GM19324 (cell line): ENCODE data around the gene BBX.

Source experiments
- ATAC-seq: cut with Tn5 transposase; IDR thresholded peaks from one replicate; pipeline ENCODE4 v1.9.1; 2021; ENCODE audit warnings: mild to moderate bottlenecking, moderate library complexity; ENCODE audit not compliant: unreplicated experiment, low FRiP score

Gene BBX

DNA sequence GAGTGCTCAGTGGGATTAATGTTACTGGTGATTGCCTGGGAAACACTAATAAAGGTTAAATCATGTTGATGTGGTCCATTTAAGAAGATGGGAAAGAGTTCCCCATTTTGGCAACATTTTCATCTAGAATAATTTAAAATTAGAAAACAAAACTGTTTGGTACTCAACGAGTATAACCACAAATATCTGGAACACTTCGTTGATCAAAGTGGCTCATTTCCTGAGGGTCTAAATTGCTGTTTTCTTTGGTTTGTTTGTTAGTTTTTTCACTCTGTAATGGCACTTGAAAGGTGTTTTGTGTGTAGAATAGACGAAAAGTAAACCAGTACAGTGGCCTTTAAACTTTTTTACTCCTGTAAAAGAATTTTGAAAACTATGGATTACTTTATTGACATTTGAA, 73.9 kb downstream of the BBX start:
- ATAC-seq = no peak

DNA sequence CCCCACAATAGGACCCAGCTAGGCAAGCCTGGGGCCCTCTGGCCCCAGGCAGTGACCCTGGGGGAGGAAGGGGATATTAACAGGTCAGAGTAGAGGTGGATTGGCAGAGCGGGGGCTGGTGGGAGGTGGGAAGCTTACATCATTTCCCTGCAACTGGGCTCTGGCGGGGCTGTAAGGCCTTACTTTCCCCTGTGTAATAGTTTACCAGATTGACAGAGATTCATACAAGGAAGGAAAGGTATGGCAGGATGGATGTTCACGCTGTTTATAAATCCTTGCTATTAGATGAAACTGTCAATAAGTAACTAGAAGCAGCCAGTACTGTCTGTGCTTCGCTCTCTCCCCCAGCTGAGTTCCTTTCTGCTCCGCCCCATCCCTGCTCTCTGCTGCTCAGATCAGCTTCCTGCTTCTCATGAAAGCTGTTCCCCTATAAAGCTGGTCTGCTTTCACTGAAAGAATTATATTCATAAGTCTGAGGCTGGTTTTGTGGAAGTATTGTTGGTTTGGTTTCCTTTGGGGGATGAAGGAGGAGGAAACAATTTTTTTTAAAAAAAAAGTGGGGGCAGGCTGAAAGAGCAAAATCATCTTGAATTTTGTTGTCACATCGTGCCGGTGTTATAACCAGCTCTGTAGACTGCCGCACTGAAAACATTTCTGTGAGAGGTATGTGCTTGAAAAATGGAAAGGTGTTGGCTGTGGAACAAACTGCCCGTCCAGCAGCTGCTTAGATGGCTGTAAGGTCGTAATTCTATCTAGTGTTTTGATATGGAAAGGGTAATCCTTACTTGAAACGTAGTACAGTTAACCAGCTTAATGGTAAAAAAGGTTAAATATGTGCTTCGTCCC, 76.4 kb downstream of the BBX start:
- ATAC-seq = peak; percentile 95

DNA sequence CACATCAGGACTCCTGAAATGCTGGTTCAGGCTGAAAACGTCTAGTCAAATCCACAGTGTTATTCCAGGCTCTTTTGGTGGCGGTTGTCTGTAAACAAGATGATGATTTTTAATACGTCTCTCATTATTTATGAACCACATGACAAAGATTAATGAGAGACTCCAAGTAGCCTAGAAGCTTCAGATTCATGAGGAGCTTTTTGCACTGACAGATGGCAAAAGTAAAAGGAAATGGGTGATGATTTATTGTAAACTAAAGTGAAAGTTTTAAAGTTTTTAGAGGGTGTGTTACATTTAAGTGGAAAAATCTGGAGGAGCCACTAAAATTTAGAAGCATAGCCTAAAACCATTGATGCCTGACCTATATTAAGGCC, 77.0 kb downstream of the BBX start:
- ATAC-seq = no peak

DNA sequence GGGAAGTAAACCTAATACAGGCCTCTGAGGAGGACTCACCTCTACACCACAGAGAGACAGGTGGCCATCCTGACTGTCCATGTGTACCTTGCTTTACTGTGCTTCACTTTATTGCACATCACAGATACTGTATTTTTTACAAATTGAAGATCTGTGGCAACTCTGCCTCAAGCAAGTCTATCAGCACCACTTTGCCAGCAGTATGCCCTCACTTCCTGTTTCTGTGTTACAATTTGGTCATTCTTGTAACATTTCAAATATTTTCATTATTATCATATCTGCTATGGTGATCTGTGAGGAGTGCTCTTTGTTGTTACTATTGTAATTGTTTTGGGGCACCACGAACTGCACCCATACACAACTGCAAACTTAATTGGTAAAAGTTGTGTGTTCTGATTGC, 78.0 kb downstream of the BBX start:
- no peak for ATAC-seq

DNA sequence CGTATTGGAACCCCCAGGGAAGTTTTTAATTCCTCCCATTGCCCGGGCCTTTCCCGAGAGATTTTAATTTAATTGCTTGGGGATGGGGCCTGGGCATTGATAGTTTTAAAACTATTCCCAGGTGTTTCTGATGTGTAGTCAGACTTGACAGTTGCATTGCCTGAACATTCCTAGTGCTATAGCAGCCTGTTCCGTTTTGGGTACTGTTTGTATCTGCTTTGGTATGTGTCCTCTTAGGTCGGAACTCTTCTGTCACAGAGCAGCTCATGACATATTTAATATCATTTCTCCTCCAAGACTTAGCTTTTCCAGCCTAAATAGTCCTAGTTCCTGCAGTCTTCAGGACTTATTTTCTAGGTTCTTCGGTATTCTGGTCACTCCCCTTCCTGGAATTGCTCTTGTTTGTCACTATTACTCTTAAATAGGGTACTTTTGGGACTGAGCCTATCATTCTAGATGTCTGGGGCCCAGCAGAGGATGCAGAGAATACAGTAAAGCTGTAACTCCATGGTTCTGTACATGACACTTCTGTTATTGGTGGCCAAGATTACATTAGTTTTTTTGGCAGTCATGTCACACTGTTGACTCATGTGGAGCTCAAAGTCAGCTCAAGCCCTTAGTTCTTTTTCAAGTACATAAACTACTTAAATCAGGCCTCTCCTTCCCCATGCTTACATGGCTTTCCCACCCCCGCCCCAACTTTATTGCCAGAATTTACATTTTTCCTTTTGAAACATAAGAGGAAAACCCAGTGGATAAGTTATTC, 81.5 kb downstream of the BBX start:
- ATAC-seq = no peak

DNA sequence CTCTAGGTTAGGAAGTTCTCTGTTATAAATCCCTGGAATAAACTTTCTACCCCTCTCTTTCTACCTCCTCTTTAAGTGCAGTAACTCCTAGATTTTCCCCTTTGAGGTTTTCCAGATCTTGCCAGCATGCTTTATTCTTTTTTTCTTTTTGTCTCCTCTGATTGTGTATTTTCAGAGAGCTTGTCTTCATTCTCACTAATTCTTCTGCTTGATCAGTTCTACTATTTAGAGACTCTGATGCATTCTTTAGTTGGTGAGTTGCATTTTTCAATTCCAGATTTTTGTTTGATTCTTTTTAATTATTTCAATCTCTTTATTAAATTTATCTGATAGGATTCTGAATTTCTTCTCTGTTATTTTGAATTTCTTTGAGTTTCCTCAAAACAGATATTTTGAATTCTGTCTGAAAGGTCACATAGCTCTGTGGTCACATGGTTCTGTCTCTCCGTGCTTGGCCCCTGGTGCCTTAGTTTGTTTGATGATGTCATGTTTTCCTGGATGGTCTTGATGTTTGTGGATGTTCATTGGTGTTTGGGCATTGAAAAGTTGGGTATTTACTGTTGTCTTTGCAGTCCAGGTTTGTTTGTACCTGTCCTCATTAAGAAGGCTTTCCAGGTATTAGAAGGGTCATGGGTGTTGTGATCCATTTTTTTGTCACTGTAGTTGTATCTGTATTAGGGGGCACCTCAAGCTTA, 89.2 kb downstream of the BBX start:
- ATAC-seq = no peak

DNA sequence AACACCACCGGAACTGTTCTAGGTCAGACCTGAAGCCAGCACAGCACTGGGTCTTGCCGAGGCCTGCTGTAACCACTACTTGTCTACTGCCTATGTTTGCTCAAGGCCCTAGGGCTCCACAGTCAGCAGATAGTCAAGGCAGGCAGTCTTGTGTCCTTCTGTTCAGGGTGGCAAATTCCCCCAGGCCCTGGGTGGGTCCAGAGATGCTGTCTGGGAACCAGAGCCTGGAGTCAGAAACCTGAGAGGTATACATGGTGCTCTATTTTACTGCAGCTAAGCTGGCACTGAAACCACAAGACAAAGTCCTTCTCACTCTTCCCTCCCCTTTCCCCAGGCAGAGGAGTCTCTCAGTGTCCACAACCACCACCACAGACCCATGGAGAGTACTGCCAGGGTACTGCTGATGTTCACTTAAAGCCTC, 89.9 kb downstream of the BBX start:
- no peak for ATAC-seq

DNA sequence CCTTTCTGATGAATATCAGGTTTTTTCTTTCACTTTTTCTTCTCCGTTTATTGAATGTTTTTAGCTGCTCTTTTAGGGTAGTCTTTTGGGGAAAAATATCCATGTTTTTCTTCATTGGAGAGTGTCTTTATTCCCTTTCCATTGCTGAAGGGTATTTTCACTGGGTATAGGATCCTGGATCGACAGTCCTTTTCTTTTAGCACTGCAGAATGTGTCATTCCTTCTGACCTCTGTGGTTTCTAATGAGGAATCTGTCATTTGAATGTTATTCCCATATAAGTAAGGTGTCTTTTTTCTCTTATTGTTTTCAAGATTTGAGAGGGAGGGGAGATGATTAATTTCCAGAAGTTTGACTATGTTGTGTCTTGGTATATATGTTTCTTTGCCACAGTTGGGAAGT, 96.8 kb downstream of the BBX start:
- ATAC-seq = no peak

DNA sequence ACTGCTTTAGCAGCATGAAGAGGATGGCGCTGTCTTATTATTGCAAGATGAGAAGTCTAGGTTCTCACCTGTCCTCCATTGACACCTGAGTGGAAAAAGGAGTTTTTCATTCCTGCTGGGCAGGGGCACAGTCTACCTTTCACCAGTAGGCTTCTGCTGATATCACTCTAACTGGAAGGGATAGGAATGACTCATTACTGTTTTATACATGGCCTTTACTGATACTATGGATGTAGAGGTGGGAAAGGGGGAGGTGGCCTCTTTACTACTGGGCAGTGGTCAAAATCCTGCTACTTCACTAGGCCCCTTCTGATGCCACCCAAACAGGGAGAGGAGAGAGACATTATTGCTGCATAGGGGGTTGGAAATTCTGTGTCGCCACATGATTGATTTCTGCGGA, 97.8 kb downstream of the BBX start:
- ATAC-seq = no peak

DNA sequence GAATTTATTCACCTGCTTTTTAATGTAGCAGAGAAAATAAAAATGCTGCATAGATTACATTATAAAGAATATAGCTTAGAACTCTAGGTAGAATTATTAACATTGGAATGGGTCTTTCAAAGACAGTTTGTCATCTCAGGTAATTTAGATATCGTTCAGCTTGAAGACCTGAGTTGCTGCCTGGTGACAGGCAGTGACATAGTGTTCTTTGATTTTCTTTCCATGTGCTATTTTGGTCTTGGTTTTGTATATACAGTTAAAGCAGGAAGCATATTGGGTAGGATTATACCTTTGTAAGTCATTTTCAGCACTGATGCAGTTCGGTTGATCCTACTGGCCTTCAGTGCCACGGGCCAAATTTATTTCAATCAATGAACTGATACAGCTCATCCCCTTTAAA, 98.7 kb downstream of the BBX start:
- ATAC-seq = no peak

DNA sequence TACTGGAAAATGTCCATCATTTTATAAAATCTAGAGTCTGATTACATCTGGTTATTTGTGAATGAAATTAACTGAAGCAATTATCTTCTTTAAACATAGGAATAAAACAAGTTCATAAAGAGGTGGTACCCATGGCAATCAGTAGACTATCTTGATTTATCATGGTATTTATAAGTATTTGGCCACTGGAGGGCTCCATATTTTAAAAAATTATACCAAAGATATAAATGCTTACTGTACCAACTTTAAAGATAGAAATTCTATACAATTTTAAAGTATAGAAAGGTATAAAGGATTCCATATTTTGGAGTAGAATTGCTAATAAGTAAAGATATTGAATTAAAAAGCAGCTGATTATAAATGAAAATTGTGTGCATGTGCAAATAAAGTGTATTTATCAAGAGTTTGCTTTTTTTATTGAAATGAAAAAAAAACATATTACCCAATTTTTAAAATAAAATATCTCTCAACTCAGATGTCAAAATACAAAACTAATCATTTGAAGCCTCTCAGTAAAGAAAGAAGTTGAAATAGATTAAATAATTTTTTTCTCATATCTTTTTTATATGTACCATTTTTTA, 105.3 kb downstream of the BBX start:
- ATAC-seq = no peak

DNA sequence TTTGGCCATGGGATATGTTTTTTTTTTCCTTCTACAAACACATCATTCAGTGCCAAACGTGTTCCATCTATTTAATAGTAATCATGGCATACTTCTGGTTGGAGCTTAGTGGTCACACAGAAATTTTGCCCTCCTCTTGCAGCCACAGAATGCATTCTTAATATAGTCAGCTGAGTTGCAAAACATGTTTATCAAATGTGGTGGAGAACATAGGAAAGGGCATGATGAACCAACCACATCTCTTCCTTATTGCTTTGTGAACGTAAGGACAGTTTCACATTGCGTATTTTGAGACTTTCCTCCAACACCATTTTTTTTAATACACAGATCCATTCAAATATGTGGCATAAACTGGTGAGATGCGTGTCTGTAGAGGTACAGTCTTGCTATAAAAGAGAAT, 106.8 kb downstream of the BBX start:
- ATAC-seq = no peak

DNA sequence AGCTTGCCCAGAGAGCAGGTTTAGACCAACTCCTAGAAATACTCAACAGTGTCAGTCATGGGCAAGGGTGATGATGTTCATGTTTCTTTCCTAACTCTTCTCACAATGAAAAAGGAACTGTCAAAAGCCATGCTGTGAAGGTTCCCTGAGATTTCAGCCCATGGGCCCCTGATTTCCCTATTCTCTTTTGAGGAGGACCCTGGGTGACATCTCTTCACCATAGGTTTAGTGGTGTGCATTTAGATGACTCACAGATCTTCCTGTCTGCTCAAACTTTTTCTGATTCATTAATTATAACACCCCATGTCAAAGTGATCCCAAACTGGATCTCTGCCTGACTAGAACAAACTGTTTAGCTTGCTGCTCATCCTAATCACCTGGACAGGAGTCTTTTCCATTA, 108.0 kb downstream of the BBX start:
- ATAC-seq = no peak

DNA sequence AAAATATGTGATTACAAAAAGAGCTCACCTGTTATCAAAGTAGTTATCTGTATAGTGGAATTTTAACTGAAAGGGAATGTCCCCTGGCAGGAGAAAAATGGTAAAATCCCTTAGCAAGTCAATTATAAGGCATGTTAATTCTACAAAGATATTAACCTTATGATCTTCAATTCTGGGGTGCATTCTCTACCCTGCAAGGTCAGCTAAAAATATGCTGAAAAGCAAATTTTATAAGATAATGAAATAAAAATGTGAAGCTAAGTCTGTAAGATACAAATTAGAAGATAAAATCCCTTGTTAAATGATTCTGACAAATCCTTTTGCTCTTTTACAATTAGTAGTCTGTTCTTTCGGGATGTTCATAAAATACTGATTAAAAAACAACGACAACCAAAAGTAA, 109.8 kb downstream of the BBX start:
- no peak for ATAC-seq

DNA sequence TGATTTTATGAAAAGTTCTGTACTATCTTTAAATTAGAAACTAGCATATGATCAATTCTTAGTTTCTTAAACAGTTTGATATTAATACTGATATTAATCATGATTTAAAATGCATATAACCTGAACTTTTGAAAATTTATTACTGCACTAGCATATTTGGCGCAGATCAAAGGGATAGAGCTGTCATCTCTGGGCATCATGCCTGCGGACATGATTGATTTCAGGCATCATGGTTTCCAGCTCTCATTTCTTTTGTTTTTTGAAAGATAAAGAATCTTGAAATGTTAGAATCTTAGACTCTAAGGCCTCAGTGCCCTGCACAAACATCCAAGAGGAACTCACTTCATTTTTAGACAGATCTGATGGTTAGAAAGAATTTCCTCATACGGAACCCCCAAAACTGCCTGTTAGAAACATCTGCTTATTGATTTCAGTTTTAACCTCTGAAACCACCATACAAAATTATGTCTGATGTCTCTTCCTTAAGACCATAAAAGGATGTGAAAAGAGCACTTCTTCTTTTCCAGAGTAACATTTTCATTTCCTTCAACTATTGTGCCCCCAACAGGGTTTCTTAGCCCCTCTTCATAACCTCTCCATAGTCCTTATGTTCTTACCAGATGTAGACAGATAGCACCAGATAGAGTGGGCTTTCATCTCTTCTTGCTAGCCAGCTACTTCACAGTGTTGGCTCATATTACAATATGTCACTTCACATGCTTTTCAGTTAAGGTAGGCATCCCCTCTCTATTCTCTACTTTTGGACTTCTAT, 110.8 kb downstream of the BBX start:
- ATAC-seq = peak; percentile 87

DNA sequence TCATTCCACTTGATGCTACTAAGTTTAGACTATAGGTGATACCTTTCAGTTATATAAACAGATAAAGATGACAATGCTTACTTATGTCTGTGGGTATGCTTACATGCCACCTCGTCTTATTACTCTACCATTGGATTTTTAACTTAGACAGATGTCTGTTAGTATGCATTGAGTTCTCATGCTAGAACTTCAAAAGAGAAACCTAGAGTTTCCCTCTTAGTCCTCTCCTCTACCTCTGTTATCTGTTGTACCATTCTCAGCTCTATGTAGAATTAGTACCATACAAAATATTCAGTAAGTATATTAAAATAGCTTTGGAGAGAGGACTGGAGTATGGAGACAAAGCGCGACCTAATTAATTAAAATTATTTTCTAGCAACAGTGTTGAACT, 111.3 kb downstream of the BBX start:
- ATAC-seq = no peak

DNA sequence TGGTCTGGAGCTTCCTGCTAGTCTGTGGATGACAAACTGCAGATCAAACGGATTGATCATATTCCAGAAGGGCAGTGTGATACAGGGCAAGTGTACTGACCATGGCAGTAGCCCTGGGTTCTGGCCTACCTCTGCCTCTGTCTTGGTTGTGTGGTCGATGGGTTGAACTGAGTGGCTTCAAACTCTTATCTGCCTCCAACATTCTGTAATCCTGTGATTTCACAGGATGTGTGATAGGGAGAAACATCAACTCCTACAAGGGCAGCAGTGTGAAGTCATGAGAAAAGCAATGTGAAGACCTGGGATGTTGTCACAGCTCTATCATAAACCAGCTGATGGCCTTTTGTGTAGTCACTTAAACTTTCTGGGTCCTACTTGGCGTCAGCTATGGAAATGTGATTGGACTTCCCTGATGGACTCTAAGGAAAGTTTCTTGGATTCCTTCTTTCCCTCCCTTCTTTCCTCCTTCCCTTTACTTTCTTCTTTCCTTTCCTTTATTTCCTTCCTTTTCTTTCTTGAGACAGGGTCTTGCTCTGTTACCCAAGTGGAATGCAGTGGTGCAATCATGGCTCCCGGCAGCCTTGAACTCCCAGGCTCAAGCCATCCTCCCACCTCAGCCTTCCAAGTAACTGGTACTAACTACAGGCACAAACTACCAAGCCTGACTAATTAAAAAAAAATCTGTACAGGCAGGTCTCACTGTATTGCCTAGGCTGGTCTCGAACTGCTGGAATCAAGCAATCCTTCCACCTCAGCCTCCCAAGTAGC, 114.8 kb downstream of the BBX start:
- no peak for ATAC-seq

DNA sequence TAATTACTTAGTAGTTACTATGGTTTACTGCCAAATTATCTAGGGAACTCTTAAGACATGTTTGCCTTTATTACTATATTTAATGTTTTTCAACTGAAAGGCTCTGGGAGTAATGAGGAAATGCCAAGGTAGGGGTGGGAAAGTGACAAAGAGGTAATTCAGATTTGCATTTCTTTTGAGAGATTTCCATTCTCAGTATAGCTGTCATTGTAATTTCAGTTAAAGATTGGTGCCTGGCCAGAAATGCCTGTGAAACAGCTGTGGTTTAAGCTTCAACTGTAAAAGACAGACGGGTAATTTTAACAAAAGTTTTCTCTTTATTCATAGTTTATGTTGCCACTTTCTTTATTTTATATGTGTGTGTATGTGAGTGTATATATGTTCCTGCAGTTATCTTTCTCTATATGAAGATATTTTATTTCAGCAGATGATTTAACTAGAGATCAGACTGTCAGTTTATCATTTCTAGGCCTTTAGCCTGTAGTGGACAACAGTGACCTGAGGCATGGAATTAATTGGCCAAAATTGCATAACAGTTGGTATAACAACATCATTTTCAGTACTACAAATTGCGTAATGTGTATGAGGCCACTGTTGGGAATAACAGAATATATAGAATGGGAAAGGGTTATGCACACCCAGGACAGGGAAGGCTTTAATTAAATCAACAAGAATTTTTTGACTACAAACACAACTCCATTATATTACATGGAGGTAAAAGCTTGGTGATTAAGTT, 119.0 kb downstream of the BBX start:
- ATAC-seq = peak; percentile 61
